ENCODE data around the gene EMILIN2.

- TF ChIP-seq CTCF (IDR thresholded peaks at IDR 0.05) (no peak), POLR2AphosphoS5 (IDR thresholded peaks at IDR 0.05) (no peak), POLR2A (IDR thresholded peaks at IDR 0.05; ENCODE audit: low read depth) (no peak)
These were observed 24.4 kb upstream of the EMILIN2 start for GRCh38 chr18:2822213-2822921.
